GM18519 (cell line): Measurements from ENCODE around the gene TOMM40.
"Not testable (repeated sequence)": the region's sequence is repeated elsewhere in the genome, so short reads cannot be mapped to it uniquely, and the experiment has no call there.

Experiments
- ATAC-seq: cut with Tn5 transposase; IDR thresholded peaks from one replicate; pipeline ENCODE4 v1.9.1; 2021; ENCODE audit warnings: mild to moderate bottlenecking, moderate library complexity; ENCODE audit not compliant: unreplicated experiment, low FRiP score

Gene TOMM40

GRCh38 chr19:44869733-44870470, 21.2 kb upstream of the TOMM40 start:
- no peak for ATAC-seq

GRCh38 chr19:44871809-44872208, 19.2 kb upstream of the TOMM40 start:
- no peak for ATAC-seq

- ATAC-seq = no peak
These were observed 18.4 kb upstream of the TOMM40 start for GRCh38 chr19:44872661-44873060.

- ATAC-seq = no peak
These were observed 16.7 kb upstream of the TOMM40 start for GRCh38 chr19:44874317-44874716.

GRCh38 chr19:44875666-44876451, 15.2 kb upstream of the TOMM40 start:
- no peak for ATAC-seq

GRCh38 chr19:44876930-44877535, 14.0 kb upstream of the TOMM40 start:
- no peak for ATAC-seq

- ATAC-seq = no peak
These were observed 12.8 kb upstream of the TOMM40 start for GRCh38 chr19:44878120-44878865.

- no peak for ATAC-seq
These were observed 11.6 kb upstream of the TOMM40 start for GRCh38 chr19:44879309-44880065.

GRCh38 chr19:44882063-44882462, 9.0 kb upstream of the TOMM40 start:
- no peak for ATAC-seq

GRCh38 chr19:44882619-44883397, 8.2 kb upstream of the TOMM40 start:
- not testable (repeated sequence) for ATAC-seq

GRCh38 chr19:44883922-44884321, 7.1 kb upstream of the TOMM40 start:
- no peak for ATAC-seq

GRCh38 chr19:44884566-44884965, 6.5 kb upstream of the TOMM40 start:
- ATAC-seq = no peak

- no peak for ATAC-seq
These were observed 4.9 kb upstream of the TOMM40 start for GRCh38 chr19:44886141-44886540.

GRCh38 chr19:44887648-44888047, 3.4 kb upstream of the TOMM40 start:
- no peak for ATAC-seq

- not testable (repeated sequence) for ATAC-seq
These were observed 2.7 kb upstream of the TOMM40 start for GRCh38 chr19:44888335-44888734.

- no peak for ATAC-seq
These were observed 1.2 kb upstream of the TOMM40 start for GRCh38 chr19:44889830-44890365.

- peak; percentile 72 for ATAC-seq
These were observed 563 bp upstream of the TOMM40 start for GRCh38 chr19:44890366-44891015.

GRCh38 chr19:44892932-44893331, 1.9 kb downstream of the TOMM40 start:
- ATAC-seq = no peak
